Osteocyte (in vitro differentiated cells): Measurements from ENCODE around the gene SIM1. TPM values are rescaled to one million over a fixed set of nuclear protein-coding genes. Genes with fewer than 3 reads are reported as not detected.

Experiments used
- DNase-seq: peaks from one replicate; pipeline ENCODE4 v3.0.0; 2021; ENCODE audit warnings: mixed read lengths; ENCODE audit not compliant: unreplicated experiment; ENCODE audit errors: extremely low spot score
- H3K27ac Mint-ChIP-seq: one replicate; pipeline ENCODE4 v1.8.0; 2021; ENCODE audit warnings: mild to moderate bottlenecking, mixed read lengths; ENCODE audit not compliant: unreplicated experiment
- H3K27me3 Mint-ChIP-seq: one replicate; pipeline ENCODE4 v1.8.0; 2021; ENCODE audit warnings: mixed read lengths; ENCODE audit not compliant: unreplicated experiment
- H3K36me3 Mint-ChIP-seq: one replicate; pipeline ENCODE4 v1.8.0; 2021; ENCODE audit warnings: mixed read lengths; ENCODE audit not compliant: unreplicated experiment
- H3K4me1 Mint-ChIP-seq: one replicate; pipeline ENCODE4 v1.8.0; 2021; ENCODE audit warnings: mixed read lengths; ENCODE audit not compliant: unreplicated experiment
- H3K4me3 Mint-ChIP-seq: one replicate; pipeline ENCODE4 v1.8.0; 2021; ENCODE audit warnings: mild to moderate bottlenecking, moderate library complexity, mixed read lengths; ENCODE audit not compliant: unreplicated experiment
- H3K9me3 Mint-ChIP-seq: one replicate; pipeline ENCODE4 v1.8.0; 2021; ENCODE audit warnings: mixed read lengths; ENCODE audit not compliant: unreplicated experiment
- total RNA-seq: library from RNA; stranded (reverse); gene quantifications from 2 replicates; pipeline ENCODE4 v1.2.1, GENCODE V29; 2021
- TF ChIP-seq, protein P1 (sequence below): fragments of 200-600 bp; sonication (generic); IDR thresholded peaks from 2 replicates; pipeline ENCODE4 v1.5.0; 2021; ENCODE audit warnings: antibody characterized with exemption, mild to moderate bottlenecking, moderate library complexity

SIM1 gene
- total RNA-seq, 1 donor from 2014 or later: 2.6 TPM

DNA sequence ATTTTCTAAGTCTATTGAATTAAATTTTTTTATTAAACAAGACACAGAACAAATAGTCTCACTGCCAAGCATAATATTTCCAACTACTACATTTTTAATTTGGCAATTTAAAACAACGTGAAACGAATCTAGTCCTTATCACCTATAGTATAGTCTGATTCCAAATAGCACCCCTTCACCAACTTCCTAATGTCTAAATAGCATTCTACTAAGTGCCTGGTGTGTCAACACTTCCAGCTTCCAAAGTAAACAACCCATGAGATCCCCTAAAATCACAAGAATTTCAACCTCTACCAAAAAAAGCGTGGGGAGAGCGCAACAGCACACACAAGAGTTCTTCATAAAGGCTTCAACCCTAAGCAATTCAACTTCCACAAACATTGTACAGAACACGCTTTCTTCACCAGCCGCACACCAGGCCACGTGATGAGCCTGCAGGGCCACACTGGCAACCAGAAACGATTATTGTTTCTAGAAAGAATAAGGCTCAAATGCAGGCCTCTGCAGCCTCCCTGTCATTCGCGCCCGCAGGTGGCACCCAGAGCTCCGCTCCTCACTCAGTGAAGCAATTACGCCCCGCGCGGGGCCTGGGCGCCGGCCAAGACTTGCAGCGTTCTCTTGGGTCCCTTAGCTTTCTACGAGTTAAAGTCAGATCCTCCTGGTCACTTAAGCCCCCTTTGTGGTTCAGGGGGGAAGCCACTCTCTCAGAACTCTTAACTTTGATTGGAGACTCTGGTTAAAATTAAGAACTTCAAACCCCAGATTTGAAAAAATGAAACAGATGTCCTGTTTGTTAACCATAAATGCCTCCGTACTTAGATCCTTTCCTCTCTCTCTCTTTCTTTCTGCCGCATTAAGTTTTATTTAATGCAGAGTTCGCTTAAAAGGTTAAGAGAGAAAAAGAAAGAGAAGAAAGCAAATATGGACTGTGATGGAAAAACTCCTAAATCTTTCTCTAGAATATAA is 18.3 kb downstream of the SIM1 start:
- no peak overlapping the region for H3K4me3 Mint-ChIP-seq
- TF ChIP-seq, protein P1, sequence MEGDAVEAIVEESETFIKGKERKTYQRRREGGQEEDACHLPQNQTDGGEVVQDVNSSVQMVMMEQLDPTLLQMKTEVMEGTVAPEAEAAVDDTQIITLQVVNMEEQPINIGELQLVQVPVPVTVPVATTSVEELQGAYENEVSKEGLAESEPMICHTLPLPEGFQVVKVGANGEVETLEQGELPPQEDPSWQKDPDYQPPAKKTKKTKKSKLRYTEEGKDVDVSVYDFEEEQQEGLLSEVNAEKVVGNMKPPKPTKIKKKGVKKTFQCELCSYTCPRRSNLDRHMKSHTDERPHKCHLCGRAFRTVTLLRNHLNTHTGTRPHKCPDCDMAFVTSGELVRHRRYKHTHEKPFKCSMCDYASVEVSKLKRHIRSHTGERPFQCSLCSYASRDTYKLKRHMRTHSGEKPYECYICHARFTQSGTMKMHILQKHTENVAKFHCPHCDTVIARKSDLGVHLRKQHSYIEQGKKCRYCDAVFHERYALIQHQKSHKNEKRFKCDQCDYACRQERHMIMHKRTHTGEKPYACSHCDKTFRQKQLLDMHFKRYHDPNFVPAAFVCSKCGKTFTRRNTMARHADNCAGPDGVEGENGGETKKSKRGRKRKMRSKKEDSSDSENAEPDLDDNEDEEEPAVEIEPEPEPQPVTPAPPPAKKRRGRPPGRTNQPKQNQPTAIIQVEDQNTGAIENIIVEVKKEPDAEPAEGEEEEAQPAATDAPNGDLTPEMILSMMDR: no peak
- no peaks in the 10 kb centered on the region for H3K9me3 Mint-ChIP-seq
- H3K4me1 Mint-ChIP-seq: peaks cover 9% of the 10 kb centered on the region
- H3K36me3 Mint-ChIP-seq: no peaks in the 10 kb centered on the region
- DNase-seq: no peak
- no peak overlapping the region for H3K27ac Mint-ChIP-seq
- peaks cover 10% of the 10 kb centered on the region for H3K27me3 Mint-ChIP-seq

DNA sequence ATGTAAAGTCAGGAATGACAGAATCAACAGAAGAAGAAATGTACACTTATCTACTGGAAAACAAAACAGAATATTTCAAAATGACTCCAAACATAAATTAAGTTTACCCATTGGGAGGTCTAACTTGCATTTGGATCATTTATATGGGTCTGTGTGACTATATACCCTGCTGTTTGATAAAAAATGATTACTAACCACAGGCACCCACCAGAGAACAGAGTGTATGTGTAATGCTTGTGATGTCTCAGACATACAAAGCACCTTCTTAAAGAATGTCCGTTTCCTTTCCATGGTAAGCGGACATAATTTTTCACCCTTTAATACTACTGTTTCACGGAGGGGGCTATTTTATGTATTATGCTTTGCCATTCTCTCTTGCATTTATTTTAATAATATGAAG is 19.2 kb downstream of the SIM1 start:
- DNase-seq: no peak

DNA sequence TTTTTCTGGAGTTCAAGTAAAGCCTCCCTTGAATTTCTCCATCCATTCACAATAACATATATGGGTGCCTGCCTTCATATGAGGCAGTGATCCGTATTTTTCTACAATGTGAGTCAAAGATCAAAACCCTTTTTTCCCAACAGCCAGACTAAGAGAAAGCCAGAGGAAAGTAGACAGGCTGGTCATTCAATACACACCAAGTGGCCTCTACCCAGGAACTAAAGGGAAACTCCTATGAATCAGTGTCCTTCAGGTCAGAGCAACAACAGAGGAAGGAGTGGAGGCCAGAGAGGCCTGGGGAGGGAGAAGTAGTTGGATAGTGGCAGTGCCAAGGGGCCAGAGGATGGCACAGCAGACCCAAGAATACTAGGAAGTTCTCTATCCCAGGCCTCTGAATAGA is 23.8 kb downstream of the SIM1 start:
- peaks cover 7% of the 10 kb centered on the region for H3K4me1 Mint-ChIP-seq
- H3K36me3 Mint-ChIP-seq: no peaks in the 10 kb centered on the region
- no peaks in the 10 kb centered on the region for H3K9me3 Mint-ChIP-seq
- peaks cover 4% of the 10 kb centered on the region for H3K27me3 Mint-ChIP-seq
- TF ChIP-seq, protein P1: no peak
- no peak overlapping the region for H3K4me3 Mint-ChIP-seq
- no peak overlapping the region for H3K27ac Mint-ChIP-seq
- no peak for DNase-seq

More for the DNA sequence above, 19.2 kb downstream of the SIM1 start:
- H3K36me3 Mint-ChIP-seq: no peaks in the 10 kb centered on the region
- H3K27me3 Mint-ChIP-seq: peaks cover 10% of the 10 kb centered on the region
- H3K4me3 Mint-ChIP-seq: no peak overlapping the region
- no peaks in the 10 kb centered on the region for H3K9me3 Mint-ChIP-seq
- peaks cover 9% of the 10 kb centered on the region for H3K4me1 Mint-ChIP-seq
- H3K27ac Mint-ChIP-seq: no peak overlapping the region
- TF ChIP-seq, protein P1: no peak

DNA sequence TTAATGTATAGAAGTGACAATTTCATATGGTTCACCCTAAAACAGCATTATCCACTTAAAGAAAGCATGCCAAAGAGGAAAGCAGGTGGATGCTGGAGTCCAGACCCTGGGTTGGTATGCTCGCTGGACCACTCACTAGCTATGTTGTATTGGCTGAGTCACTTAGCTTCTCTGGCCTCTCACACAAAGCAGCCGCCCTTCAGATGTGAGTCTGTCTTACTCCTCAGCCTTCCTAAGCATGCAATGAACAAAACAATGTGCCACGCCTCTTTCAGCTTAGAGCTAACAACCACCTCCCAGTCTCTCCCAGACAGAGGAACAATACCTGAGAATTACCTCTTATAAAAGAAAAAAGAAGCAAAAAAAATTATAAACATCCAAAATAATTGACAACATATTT is 29.4 kb downstream of the SIM1 start:
- TF ChIP-seq, protein P1: no peak
- no peak overlapping the region for H3K27ac Mint-ChIP-seq
- no peaks in the 10 kb centered on the region for H3K27me3 Mint-ChIP-seq
- no peak overlapping the region for H3K4me3 Mint-ChIP-seq
- DNase-seq: no peak
- H3K4me1 Mint-ChIP-seq: peaks cover 3% of the 10 kb centered on the region
- peaks cover 4% of the 10 kb centered on the region for H3K9me3 Mint-ChIP-seq
- no peaks in the 10 kb centered on the region for H3K36me3 Mint-ChIP-seq

DNA sequence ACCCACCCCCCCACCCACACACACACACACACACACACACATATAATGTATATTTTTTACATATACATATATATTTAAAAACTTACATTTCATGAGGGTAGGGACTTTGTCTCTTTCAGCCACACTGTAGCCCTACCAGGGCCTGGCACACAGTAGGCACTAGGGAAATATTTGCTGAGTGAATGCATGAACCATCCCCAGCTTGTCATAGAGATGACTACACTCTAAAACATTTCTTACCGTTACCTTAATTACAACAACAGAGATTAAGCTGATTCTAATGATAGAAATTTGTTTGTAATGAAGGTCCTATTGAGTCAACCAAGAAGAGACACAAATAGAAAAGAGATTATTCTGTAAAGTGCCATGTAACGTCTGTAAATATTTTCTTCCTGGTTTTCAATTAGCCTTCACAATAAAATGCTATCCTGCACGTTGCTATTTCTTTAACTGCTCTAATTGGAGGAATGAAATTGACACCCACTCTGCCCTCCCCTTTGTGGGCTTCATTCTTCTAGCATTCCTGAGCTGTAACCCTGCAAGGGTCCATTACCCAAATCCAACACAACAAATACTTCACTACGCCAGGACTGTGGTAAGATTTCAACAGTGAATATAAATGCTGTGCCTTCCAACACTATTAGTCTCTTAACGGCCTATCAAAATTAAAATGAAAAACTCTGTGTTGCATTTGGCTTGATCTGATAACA is 30.8 kb downstream of the SIM1 start:
- Mint-ChIP-seq H3K4me1 (peaks cover 3% of the 10 kb centered on the region), H3K9me3 (peaks cover 4% of the 10 kb centered on the region), H3K36me3 (no peaks in the 10 kb centered on the region), H3K4me3 (no peak overlapping the region), H3K27ac (no peak overlapping the region), H3K27me3 (no peaks in the 10 kb centered on the region)
- DNase-seq: no peak
- TF ChIP-seq, protein P1: no peak
